OCI-LY7 (cell line): ENCODE data around the gene ALS2CL.

Source experiments
- CTCF ChIP-seq: fragments of 200-600 bp; sonication (generic); conservative IDR thresholded peaks from 2 replicates; pipeline ENCODE4 v1.5.1; 2014; ENCODE audit warnings: mild to moderate bottlenecking, antibody characterized with exemption, low read length, moderate library complexity, mixed read lengths
- EZH2phosphoT487 ChIP-seq: fragments of 200-600 bp; sonication (generic); IDR thresholded peaks from 2 replicates; pipeline ENCODE4 v1.6.1; 2018; ENCODE audit warnings: low read depth, borderline replicate concordance, mild to moderate bottlenecking, mixed run types, antibody characterized with exemption, low read length, moderate library complexity, mixed read lengths

GRCh38 chr3:46695962-46696894, 2.7 kb upstream of the ALS2CL start:
- TF ChIP-seq CTCF (no peak), EZH2phosphoT487 (no peak)
